CD4-positive, alpha-beta T cell treated with Interleukin-12 subunit alpha and Interleukin-12 subunit beta, for 1 hour (primary cell): ENCODE data around the gene PITPNM2.

ENCODE experiments used
- DNase-seq: peaks from one replicate; pipeline ENCODE4 v3.0.0-alpha.2; 2020

PITPNM2 gene

DNA sequence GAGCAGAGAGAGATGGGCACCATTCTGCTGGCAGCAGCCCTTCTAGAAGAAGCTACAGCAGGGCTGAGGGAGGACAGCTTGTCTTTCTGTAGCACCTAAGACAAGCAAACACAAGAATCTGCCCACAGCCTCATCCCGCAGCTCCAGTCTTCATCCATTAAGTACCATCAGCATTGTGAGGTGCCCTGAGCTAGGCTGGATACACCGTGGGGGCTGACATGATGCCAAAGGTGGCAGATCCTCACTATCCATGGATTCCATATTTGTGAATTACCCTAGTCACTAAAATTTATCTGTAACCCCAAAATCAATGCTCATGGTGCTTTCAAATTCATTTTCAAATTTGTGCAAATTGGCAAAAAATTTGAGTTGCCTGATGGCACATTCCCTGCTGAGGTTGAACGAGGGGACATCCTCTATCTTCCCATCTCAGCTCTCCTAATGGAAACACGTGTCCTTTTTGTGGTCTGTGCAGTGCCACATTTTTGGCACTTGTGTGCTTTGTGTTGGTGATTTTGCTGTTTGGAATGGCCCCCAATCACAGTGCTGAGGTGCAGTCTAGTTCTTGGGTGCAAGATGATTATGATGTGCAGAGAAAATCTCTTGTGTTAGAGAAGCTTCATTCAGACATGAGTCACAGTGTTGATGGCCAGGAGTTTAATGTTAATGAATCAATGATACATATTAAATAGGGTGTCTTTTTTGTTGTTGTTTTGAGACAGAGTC is 7.0 kb downstream of the PITPNM2 start:
- DNase-seq = no peak

DNA sequence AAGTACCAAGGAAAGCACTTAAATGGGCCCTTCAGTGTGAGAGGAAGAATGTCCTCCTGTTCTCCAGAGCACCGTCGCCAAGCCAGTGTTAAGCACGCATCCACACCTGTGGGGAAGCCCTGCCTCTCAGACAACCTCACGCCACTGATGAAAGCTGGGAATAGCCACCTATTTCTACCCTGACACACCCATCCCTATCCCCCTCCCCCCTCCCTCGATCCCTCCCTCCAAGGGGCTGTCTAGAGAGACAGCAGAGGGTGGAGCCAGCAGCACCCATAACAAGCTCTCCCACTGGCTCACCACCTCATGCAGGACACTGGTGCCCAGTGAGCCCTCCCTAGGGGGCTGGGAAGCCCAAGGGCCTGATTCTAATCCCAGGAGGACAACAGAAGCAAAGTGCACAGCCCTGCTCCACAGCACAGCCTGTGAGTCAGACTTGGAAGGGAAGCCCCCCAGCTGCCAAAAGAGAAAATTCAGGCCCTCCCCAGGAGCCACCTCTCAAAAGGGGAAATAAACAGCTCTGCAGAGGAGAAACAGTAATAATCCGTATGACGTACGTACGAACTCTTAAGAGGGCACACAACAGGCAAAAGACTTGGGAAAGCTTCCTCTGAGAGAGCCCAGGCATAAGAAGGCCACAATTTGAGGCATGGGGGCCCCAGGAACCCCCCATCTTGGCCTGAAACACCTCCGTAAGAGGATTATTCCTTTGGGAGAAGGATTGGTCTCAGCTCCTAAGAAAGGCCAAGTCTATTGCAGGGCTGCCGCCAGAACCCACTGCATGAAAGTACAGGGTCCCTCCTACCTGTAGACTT is 7.8 kb downstream of the PITPNM2 start:
- no peak for DNase-seq

DNA sequence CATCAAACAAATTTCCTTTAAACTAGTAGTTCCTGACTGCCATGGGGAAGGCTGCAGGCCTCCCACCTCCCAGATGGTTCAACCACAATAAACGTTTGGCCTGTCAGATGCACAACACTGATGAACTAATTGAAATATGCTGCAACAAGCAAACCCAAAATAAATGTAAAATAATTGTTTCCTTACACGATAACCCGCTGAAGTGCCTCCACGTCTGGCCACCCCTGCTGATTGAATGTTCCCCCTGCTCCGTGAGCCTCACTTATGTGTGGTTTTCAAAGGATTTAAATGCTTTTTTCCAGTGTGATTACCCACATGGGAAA is 8.4 kb downstream of the PITPNM2 start:
- DNase-seq = no peak

DNA sequence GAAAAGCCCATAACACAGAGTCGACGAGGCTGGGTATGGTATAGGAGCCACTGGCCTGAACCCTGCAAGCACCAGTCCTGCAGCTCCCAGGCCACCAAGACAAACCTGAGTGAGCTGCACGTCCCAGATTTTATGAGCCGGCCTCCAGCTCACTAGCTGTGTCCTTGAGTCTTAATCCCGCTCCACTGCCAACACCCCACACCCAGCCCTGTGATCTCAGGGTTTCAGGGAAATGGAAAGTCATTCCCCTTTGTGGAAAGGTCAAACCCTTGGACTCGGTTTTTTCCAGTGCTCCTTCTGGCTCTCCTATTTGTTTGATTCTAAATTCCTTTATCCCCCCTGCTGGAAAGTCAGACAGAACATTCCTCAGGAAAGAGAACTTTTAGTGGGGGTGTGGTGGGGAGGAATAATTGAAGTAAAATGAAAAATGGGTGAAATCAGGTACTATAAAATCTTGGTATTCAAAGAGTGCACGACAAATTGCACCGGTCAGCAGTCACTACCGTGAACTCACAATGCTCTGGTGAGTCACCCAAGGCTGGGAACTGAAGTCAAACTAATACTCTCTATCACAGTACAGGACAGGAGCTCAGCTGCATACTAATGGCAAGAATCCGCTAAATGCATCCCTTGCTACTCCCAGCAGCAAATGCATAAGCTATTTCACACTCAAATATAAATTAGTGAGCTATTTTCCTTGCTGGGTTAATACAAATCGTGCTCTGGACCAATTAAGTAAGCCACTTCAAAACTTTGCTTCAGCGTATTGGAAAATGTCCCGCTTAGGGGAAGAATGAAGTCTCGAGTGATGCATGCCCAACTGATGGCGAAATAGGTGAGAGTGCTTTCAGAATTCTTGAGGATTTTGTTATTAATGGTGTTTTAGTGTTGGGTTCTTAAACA is 9.0 kb downstream of the PITPNM2 start:
- no peak for DNase-seq

DNA sequence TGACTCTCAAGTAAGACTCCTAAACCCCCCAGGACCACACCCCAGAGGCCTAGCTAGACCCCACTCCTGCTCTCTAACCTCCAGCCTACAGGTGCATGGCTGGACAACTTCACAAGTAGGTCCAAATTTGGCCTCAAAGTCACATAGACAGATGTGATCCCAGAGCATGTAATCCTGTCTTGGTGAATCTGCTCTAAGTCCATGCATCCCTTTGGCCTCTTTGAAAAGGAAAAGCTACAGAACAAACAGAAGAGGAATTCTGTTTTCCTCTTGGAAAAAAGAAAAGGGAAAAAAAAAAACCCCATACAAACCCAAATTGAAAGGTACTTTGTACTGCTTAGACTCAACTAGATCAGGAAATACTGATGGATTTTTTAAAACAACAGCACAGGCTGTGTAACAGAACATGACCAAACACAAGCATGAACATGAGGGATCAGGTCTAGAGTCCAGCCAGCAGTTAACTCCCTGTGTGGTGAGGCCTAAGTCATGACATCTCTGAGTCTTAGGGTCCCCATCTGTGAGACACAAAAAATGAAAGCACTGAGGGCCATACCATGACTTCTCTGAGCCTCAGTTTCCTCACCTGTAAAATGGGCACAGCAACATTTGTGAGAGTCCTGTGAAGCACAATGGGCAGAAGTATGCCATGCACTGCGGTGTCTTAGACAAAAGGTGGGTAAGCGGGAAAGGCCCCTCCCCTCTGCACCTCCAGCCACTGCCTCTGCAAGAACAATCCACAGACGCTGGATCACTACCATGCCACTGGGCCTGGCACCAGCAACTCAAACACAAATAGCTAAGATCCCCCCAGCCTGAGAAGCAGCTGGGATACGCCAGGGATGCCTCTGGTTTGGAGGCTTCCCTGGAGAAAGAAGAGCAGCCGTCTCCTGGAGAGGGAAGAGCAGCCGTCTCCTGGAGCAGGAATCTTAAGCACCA is 9.9 kb downstream of the PITPNM2 start:
- no peak for DNase-seq

DNA sequence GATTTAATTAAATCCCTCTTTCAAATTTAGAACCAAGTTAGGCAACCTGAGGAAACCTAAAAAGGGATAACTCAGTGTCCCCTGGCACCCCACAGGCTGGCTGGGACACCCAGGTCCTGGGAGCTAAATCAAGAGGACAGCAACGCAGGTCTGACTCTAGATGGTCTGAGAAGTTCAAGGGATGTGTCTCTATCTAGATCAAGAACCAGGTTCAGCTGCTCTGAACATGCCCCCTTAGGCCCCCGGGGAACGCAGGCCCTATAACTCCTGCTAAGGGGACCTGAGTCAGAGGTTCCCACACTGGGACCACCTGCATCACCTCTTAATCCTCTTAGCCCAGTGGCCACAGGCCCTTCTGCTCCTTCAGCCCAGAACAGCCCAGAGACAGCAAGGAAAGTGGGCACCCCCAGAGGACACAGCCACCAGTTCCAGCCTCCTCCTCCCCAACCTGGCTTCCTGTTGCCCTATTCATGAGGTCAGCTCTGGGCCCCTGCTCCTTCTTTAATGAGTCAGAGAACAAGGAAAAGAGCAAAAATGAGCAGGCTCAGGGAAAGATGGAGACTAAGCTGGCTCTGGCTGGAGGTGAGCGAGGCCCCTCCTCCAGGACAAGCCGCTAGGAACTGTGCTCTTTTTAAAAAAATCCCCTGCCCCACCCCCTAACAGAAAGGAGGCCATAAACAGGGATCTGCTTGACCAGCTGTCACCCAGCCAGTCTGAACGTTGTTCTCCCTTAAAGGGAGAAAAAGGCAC is 10.8 kb downstream of the PITPNM2 start:
- DNase-seq = no peak

DNA sequence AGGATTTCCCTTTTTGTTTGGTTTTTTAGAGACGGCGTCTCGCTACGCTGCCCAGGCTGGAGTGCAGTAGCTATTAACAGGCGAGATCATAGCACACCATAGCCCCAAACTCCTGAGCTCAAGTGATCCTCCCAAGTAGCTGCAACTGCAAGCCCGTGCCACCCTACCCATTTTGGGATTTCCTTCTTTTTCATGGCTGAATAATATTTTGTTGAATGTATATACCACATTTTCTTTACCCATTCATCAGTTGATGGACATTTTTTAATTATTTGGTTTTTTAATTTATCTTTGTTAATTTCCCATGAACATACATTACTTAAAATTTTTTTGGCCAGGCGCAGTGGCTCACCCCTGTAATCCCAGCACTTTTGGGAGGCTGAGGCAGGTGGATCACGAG is 15.2 kb downstream of the PITPNM2 start:
- DNase-seq = no peak

DNA sequence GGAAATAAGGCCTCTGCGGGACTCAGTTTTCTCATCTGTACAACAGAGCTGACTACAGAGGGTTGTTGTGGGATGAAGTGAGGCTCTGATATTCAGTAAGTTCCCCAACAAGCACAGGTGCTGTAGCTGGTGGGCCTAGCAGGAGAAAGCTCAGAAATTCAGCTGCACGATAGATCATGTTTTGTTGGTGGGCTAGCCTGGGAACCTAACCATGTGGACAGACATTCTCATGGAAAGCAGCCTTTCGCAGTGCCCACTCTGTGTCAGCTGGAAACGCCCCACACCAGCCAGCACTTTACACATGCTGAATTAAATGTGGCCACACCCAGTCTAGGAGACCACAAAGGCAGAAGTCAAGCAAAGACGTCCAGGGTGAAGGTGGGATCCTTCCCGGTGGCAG is 16.1 kb downstream of the PITPNM2 start:
- DNase-seq = no peak

DNA sequence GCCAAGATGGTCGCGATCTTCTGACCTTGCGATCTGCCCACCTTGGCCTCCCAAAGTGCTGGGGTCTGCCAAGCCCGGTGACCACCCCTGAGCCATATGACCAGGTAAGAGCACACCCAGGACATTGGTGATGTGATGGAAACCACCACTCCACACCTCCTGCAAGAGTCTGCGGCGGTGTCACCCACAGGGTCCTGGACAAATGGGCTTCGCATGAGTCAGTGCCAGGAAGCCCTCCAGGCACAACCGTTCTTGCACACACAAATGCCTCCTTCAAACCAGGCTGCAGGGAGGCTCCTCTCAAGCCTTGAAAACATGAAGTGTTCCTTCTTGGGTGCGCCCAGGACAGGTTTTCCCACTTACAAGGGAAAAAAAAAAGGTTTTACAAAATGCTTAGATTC is 16.6 kb downstream of the PITPNM2 start:
- DNase-seq = no peak

DNA sequence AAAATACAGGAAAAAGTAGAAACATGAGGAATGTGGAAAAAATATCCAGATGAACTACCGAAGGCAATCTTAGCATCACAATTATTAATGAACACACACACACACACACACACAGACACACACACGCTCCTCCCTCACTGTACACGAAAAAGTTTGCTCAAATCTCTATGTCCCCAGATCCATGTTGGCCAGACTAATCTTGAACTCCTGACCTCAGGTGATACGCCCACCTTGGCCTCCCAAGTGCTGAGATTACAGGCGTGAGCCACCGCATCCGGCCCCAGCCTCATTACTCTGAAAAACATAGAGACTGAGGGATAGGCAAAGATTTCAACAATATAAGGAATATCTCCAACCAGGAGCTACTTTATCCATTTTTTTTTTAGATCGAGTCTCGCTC is 17.2 kb downstream of the PITPNM2 start:
- no peak for DNase-seq

DNA sequence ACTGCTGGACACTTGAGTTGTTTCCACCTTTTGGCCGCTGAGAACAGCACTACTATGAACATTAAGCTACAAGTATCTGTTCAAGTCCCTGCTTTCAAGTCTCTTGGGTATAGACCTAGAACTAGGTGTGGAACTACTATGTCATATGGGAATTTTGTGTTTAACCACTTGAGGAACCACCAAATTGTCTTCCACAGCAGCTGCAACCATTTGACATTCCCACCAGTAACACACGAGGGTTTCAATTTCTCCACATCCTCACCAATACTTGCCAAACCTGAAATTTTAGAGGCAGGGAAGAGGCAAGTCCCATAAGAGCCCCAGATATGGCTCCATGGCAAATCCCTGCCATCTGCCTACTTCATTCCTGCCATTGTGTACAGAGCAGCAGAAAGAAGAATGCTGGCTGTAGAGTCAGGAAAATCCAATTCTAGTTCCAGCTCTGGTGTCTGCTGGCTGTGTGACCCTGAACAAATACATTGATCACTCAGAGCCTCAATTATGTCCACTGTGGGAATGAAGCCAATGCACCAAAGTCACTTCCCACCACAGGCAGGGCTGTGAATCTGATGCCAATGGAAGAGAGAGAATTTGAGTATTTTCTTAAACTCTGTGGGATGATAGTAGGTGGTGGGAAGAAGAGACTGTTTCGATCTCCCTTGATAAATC is 17.8 kb downstream of the PITPNM2 start:
- DNase-seq = no peak

DNA sequence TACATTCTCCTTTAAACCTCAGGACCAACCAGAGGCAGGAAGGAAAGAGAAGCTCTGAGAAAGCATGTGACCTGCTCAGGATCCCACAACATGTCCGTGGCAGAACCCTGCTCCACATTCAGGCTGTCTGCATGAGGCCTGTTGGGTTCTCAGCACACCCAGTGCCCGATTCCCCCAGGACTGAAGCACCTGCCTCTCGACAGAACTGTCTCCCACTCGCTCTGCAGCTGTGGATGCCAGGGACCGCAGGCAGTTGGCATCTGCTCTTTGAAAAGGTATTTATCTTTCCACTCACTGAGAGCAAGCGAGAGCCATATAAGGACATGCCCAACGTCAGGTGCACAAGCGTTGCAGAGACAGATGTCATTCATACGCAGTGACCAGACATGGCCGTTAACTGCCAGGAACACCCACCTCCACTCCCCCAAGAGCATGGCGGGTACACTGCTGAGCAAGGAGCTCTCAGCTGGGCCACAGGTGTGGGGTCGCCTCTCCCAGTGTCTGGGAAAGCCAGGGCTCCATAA is 18.9 kb downstream of the PITPNM2 start:
- DNase-seq = peak; percentile 49

DNA sequence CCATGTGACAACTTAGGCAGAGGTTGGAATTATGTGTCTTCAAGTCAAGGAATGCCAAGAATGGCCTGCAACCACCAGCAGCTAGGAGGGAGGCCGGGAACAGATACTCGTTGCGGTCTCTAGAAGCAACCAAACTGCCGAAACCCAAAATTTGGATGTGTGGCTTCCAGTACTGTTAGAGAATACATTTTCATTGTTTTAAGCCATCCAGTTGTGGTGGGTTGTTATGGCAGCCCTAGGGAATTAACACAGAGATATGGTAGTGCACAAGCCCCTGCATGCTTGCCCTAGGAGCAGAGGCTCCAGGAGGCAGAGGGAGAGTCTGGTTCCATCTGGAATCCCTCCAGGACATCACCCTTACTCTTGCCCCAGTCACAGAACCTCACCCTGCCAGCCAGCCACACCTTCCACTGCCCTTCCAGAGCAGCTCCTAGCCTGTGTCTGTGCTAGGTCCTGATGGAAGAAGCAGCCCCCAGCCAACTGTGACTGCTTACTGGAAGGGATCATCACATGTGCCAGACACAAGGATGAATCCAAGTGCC is 19.5 kb downstream of the PITPNM2 start:
- no peak for DNase-seq

DNA sequence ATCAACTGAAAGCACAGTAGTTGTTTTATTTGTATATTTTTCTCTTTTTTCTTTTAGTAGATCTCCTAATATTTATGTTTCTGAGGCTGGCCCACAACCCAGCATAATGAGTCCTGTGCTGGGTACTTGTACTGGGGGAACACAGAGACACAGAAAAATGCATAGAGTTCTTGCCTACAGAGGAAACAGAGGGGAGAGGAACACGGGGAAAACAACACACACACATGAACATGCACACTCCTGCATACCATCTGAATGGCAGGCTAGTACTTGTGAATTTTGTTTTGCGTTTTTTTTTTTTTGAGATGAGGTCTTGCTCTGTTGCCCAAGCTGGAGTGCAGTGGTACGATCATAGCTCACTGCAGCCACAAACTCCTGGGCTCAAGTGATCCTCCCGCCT is 21.3 kb downstream of the PITPNM2 start:
- DNase-seq = no peak

DNA sequence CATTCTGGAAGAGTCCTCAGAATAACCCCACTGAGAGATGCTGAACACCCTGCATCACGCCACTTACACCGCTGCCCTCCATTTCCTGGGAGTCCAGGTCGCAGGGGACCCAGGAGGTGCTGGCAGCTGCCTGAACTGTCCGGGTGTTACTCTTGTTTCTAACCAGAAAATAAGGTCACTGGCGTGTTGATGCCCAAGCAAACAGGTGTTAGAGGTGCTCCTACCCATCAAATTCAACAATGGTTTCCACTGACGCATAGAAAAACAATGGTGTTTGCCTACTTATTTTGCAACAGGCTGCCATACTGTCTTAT is 23.8 kb downstream of the PITPNM2 start:
- DNase-seq = no peak

DNA sequence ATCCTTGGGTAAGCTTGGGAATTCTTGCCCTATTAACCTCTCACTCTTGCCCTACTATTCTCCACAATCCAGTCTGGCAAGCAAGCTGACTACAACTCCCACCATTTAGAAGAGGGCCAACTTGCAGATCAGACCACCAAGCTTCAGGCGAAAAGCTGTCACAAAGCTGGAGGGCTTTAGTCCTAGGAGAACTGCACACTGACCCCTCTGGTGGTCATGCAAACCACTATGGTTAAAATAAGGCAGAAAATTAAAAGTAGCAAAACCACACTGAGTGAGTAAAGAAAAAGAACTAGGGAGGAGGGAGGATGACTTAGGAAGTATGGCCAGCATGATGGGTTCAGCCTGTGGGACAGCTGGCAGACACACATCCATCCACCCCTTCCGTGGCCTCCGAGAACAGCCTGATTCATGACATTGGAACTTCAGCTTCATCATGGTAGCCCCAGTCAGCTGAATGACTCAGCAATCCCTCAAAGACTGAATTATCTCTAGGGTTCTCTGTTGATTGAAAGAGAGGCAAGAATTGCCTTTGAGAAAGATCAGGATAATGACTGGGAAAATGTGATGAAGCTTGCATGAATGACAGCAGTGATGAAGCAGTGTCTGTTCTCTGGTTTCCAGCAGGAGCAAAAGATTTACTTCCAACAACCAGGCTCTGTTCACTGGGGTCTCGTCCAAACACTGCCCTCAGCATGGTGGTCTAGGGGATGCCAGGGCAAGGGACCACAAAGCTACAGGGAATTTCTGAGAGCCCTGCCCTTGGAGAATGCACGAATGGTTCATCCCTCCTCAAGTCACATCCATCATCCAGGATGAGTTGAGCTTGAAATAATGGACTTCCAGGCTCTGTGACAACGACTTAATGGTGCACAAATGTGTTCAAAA is 24.4 kb downstream of the PITPNM2 start:
- DNase-seq = no peak

DNA sequence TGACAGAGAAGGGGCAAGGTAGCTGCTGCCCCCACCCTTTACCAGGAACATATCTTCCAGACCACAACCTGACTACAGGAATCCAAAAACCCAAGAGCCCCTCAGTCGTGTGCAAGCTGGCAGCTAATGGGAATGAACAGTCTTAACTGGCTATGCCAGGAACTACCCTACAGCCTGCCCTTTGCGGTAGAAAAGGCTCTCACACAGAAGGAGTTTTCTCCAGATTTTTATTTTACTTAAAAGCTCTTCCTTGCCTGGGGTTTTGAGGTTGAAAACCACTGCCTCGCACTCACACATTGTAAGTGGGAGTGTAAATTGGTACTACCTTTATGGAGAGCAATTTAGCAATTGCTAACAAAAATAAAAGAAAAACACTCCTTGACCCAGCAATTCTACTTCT is 28.3 kb downstream of the PITPNM2 start:
- DNase-seq = no peak

DNA sequence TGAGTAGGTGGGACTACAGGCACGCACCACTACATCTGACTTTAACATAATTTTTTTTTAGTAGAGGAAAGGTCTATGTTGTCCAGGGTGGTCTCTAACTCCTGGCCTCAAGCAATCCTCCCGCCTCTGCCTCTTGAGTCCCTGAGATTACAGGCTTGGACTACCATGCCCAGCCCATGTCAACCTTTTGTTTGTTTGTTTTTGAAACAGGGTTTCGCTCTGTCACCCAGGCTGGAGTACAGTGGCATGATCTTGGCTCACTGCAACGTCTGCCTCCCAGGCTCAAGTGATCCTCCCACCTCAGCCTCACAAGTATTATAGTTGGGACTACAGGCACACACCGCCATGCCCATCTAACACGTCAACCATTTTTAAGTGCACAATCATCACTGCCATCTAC is 29.2 kb downstream of the PITPNM2 start:
- DNase-seq = no peak

DNA sequence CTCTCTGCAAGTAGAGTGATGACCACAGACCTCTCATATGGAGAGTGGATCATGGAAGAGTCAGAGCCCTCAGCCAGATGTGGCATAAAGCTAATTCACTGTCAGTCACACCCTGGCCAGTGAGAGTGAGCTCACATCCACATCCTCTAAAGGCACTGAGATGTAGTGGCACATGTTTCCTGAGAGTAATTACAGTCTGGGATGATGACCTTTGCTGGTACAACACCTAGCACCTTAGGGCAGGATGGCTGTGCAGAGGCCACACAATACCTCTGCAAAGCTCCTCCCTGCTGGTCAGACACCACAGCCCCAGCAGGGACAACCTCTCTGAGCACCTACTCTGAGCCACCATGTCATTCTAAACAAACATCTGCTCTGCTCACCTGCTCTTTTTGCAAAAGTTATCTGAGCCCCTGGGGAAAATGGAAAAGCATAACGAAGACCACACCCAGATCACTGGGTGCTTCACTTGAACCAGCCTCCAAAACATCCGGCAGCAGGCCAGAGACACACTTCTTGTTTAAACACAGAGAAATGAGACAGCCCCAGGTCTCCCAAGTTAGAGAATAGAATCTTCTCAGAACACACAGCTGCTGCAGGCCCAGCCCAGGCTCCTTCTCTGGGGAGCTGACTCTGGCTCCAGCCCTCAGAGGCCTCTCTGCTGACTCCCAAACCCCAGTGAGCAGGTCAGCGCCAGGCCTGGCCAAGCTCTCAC is 30.3 kb downstream of the PITPNM2 start:
- no peak for DNase-seq
